Measurements from ENCODE around the gene PTPRA.

PTPRA gene

GRCh38 chr20:2972126-2972525 is 98.8 kb downstream of the PTPRA start:
- no peaks in the 10 kb centered on the region for H3K79me2 ChIP-seq (ENCODE audit: control insufficient read depth, low read length)
- no peak overlapping the region for H3K4me3 ChIP-seq (ENCODE audit: low read length)
- 0 out of 2 replicates have a peak, but pooled peaks cover 3% of the 10 kb centered on the region for H3K36me3 ChIP-seq (ENCODE audit: control insufficient read depth, low read length)
- no peaks in the 10 kb centered on the region for H3K27me3 ChIP-seq (ENCODE audit: control insufficient read depth, low read length)
- H3K27ac ChIP-seq (ENCODE audit: low read depth, low read length), result no peak overlapping the region
- H3K9me2 ChIP-seq (replicated peaks; ENCODE audit: control insufficient read depth, low read length), result no peaks in the 10 kb centered on the region
- no peaks in the 10 kb centered on the region for H3K9me3 ChIP-seq (ENCODE audit: control insufficient read depth, insufficient read depth, low read length)
- no peak overlapping the region for H3K4me2 ChIP-seq (ENCODE audit: low read length)
- H4K20me1 ChIP-seq (ENCODE audit: control insufficient read depth, insufficient read depth, low read depth, low read length), result no peaks in the 10 kb centered on the region
- no peak for TF ChIP-seq EZH2phosphoT487 (IDR thresholded peaks at IDR 0.05; ENCODE audit: borderline replicate concordance, low read length)
- H3K4me1 ChIP-seq (ENCODE audit: control insufficient read depth, low read length), result no peaks in the 10 kb centered on the region
- H3F3A ChIP-seq (ENCODE audit: control insufficient read depth, insufficient read depth), result no peaks in the 10 kb centered on the region

DNA sequence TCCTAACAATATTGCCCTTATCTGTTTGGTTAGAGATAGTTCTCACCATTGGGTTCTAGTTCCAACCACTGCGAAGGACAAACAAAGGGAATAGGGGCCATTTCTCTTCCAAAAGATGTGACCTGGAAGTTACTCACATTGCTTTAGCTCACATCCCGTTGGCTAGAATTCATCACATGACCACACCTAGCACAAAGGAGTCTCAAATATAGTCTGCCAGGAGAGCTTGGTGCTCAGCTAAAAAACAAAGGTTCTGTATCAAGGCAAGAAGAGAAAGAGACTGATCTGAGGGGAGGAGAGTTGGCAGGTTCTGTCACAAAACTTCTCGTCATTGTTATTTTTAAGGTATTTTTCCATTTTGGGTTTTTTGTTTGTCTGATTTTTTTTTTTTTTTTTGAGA is 100.3 kb downstream of the PTPRA start:
- Histone ChIP-seq H3K4me1 (ENCODE audit: control insufficient read depth, low read length) (no peaks in the 10 kb centered on the region), H3K27me3 (ENCODE audit: control insufficient read depth, low read length) (no peaks in the 10 kb centered on the region), H3K27ac (ENCODE audit: low read depth, low read length) (no peak overlapping the region), H4K20me1 (ENCODE audit: control insufficient read depth, insufficient read depth, low read depth, low read length) (no peaks in the 10 kb centered on the region; the same call in 1 of the 2 replicates), H3K9me3 (ENCODE audit: control insufficient read depth, insufficient read depth, low read length) (no peaks in the 10 kb centered on the region), H3K4me3 (ENCODE audit: low read length) (no peak overlapping the region), H3K9me2 (replicated peaks; ENCODE audit: control insufficient read depth, low read length) (no peaks in the 10 kb centered on the region), H3F3A (ENCODE audit: control insufficient read depth, insufficient read depth) (no peaks in the 10 kb centered on the region), H3K36me3 (ENCODE audit: control insufficient read depth, low read length) (0 out of 2 replicates have a peak, but pooled peaks cover 3% of the 10 kb centered on the region), H3K79me2 (ENCODE audit: control insufficient read depth, low read length) (no peaks in the 10 kb centered on the region), H3K4me2 (ENCODE audit: low read length) (no peak overlapping the region)
- TF ChIP-seq EZH2phosphoT487 (IDR thresholded peaks at IDR 0.05; ENCODE audit: borderline replicate concordance, low read length), result no peak
- TF ChIP-seq, protein P1, sequence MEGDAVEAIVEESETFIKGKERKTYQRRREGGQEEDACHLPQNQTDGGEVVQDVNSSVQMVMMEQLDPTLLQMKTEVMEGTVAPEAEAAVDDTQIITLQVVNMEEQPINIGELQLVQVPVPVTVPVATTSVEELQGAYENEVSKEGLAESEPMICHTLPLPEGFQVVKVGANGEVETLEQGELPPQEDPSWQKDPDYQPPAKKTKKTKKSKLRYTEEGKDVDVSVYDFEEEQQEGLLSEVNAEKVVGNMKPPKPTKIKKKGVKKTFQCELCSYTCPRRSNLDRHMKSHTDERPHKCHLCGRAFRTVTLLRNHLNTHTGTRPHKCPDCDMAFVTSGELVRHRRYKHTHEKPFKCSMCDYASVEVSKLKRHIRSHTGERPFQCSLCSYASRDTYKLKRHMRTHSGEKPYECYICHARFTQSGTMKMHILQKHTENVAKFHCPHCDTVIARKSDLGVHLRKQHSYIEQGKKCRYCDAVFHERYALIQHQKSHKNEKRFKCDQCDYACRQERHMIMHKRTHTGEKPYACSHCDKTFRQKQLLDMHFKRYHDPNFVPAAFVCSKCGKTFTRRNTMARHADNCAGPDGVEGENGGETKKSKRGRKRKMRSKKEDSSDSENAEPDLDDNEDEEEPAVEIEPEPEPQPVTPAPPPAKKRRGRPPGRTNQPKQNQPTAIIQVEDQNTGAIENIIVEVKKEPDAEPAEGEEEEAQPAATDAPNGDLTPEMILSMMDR (IDR thresholded peaks at IDR 0.05; ENCODE audit: low read depth, low read length, poor library complexity, severe bottlenecking), result no peak

DNA sequence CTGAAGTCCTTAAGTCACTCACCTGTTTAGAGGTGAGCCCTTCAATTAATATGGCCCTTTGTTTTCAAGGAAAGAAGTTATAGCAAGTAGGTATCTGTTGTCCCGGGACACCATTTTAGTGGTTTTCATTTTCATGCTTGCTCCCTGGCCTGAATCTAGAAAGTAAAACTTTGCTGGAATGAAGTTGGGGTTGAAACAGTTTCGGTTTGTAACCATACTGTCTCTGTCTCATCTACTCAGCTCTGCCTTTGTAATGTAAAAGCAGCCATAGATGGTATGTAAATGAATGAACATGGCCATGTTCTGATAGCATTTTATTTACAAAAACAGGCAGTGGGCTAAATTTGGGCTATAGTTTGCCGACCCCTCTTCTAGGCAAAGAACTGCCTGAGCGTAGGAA is 105.2 kb downstream of the PTPRA start:
- H3K79me2 ChIP-seq (ENCODE audit: control insufficient read depth, low read length), result no peaks in the 10 kb centered on the region
- TF ChIP-seq EZH2phosphoT487 (IDR thresholded peaks at IDR 0.05; ENCODE audit: borderline replicate concordance, low read length), result no peak
- TF ChIP-seq, protein P1 (IDR thresholded peaks at IDR 0.05; ENCODE audit: low read depth, low read length, poor library complexity, severe bottlenecking), result no peak
- H4K20me1 ChIP-seq (ENCODE audit: control insufficient read depth, insufficient read depth, low read depth, low read length), result no peaks in the 10 kb centered on the region; the same call in 1 of the 2 replicates
- H3K4me1 ChIP-seq (ENCODE audit: control insufficient read depth, low read length), result peaks cover 11% of the 10 kb centered on the region
- H3K4me2 ChIP-seq (ENCODE audit: low read length), result no peak overlapping the region
- H3K36me3 ChIP-seq (ENCODE audit: control insufficient read depth, low read length), result no peaks in the 10 kb centered on the region
- H3K9me3 ChIP-seq (ENCODE audit: control insufficient read depth, insufficient read depth, low read length), result no peaks in the 10 kb centered on the region
- no peak overlapping the region for H3K27ac ChIP-seq (ENCODE audit: low read depth, low read length)
- H3F3A ChIP-seq (ENCODE audit: control insufficient read depth, insufficient read depth), result no peaks in the 10 kb centered on the region
- H3K27me3 ChIP-seq (ENCODE audit: control insufficient read depth, low read length), result no peaks in the 10 kb centered on the region
- H3K9me2 ChIP-seq (replicated peaks; ENCODE audit: control insufficient read depth, low read length), result no peaks in the 10 kb centered on the region
- H3K4me3 ChIP-seq (ENCODE audit: low read length), result no peak overlapping the region

DNA sequence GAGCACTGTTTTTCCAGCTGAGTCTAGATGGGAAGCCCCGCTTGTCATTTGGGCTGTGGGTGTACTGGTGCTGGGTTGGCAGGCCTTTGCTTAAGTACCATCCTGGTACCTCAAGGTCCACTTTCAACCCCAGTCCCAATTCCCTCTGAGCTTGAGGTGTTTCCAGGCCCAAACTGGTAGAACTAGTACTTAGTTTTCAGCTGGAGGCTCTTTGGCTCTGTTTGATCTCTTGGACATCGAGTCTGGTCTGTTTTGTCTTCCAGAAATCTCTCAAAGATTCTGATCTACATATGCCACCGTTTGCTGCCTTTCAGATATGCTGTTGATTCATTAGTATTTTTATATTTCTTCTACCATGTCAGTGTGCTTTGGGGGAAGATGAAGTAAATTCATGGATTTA is 108.4 kb downstream of the PTPRA start:
- Histone ChIP-seq H3F3A (ENCODE audit: control insufficient read depth, insufficient read depth) (no peaks in the 10 kb centered on the region), H3K27ac (ENCODE audit: low read depth, low read length) (no peak overlapping the region), H3K9me2 (replicated peaks; ENCODE audit: control insufficient read depth, low read length) (no peaks in the 10 kb centered on the region), H3K36me3 (ENCODE audit: control insufficient read depth, low read length) (peaks cover 14% of the 10 kb centered on the region), H3K4me3 (ENCODE audit: low read length) (no peak overlapping the region), H4K20me1 (ENCODE audit: control insufficient read depth, insufficient read depth, low read depth, low read length) (no peaks in the 10 kb centered on the region; the same call in 1 of the 2 replicates), H3K4me2 (ENCODE audit: low read length) (no peak overlapping the region), H3K4me1 (ENCODE audit: control insufficient read depth, low read length) (peaks cover 23% of the 10 kb centered on the region), H3K79me2 (ENCODE audit: control insufficient read depth, low read length) (no peaks in the 10 kb centered on the region), H3K9me3 (ENCODE audit: control insufficient read depth, insufficient read depth, low read length) (no peaks in the 10 kb centered on the region), H3K27me3 (ENCODE audit: control insufficient read depth, low read length) (no peaks in the 10 kb centered on the region)
- TF ChIP-seq, protein P1 (IDR thresholded peaks at IDR 0.05; ENCODE audit: low read depth, low read length, poor library complexity, severe bottlenecking), result no peak
- no peak for TF ChIP-seq EZH2phosphoT487 (IDR thresholded peaks at IDR 0.05; ENCODE audit: borderline replicate concordance, low read length)
